Measurements from ENCODE around the gene TPK1.
"Not testable (repeated sequence)": the region's sequence is repeated elsewhere in the genome, so short reads cannot be mapped to it uniquely, and the experiment has no call there.

DNA sequence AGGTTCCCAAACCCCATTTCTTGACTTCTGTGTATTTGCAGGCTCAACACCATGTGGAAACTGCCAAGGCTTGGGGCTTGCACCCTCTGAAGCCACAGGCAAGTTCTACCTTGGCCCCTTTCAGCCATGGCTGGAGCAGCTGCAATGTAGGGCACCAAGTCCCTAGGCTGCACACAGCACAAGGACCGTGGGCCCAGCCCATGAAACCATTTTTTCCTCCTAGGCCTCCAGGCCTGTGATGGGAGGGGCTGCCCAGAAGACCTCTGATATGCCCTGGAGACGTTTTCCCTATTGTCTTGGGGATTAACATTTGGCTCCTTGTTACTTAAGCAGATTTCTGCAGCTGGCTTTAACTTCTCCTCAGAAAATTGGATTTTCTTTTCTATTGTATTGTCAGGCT, 408.3 kb downstream of the TPK1 start:
- TF ChIP-seq EZH2 (IDR thresholded peaks at IDR 0.05; ENCODE audit: low read length, missing control alignments) = not testable (repeated sequence)
- TF ChIP-seq, protein P1, sequence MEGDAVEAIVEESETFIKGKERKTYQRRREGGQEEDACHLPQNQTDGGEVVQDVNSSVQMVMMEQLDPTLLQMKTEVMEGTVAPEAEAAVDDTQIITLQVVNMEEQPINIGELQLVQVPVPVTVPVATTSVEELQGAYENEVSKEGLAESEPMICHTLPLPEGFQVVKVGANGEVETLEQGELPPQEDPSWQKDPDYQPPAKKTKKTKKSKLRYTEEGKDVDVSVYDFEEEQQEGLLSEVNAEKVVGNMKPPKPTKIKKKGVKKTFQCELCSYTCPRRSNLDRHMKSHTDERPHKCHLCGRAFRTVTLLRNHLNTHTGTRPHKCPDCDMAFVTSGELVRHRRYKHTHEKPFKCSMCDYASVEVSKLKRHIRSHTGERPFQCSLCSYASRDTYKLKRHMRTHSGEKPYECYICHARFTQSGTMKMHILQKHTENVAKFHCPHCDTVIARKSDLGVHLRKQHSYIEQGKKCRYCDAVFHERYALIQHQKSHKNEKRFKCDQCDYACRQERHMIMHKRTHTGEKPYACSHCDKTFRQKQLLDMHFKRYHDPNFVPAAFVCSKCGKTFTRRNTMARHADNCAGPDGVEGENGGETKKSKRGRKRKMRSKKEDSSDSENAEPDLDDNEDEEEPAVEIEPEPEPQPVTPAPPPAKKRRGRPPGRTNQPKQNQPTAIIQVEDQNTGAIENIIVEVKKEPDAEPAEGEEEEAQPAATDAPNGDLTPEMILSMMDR (conservative IDR thresholded peaks at IDR 0.05 in 1 of 2, IDR thresholded peaks at IDR 0.05 in 1 of 2; ENCODE audit: low read depth in 1 of 2, low read length in 2 of 2) = not testable (repeated sequence)
